H9 (cell line): ENCODE data around the gene CPLX4. TPM values are rescaled to one million over a fixed set of nuclear protein-coding genes. Genes with fewer than 3 reads are reported as not detected.

Experiments
- DNase-seq: peaks from one replicate; pipeline ENCODE4 v3.0.0-alpha.2; 2017
- H2AFZ ChIP-seq: one replicate; pipeline ENCODE4 v1.6.1; 2013; ENCODE audit warnings: mild to moderate bottlenecking, low read length, control low read depth, moderate library complexity
- H2AK5ac ChIP-seq: 2 replicates; pipeline ENCODE4 v1.6.1; 2013; ENCODE audit warnings: low read length, control low read depth, mixed read lengths; ENCODE audit not compliant: insufficient read length
- H2BK120ac ChIP-seq: one replicate; pipeline ENCODE4 v1.6.1; 2013; ENCODE audit warnings: low read depth, mild to moderate bottlenecking, low read length, control low read depth, inconsistent platforms; ENCODE audit not compliant: poor library complexity, severe bottlenecking
- H2BK12ac ChIP-seq: 2 replicates; pipeline ENCODE4 v1.6.1; 2013; ENCODE audit warnings: low read length, control low read depth, mixed read lengths, low read depth; ENCODE audit not compliant: insufficient read length
- H2BK15ac ChIP-seq: 2 replicates; pipeline ENCODE4 v1.6.1; 2013; ENCODE audit warnings: low read depth, low read length, control low read depth
- H2BK20ac ChIP-seq: one replicate; pipeline ENCODE4 v1.6.1; 2013; ENCODE audit warnings: low read depth, mild to moderate bottlenecking, low read length, control low read depth, inconsistent platforms; ENCODE audit not compliant: poor library complexity, severe bottlenecking
- H2BK5ac ChIP-seq: 2 replicates; pipeline ENCODE4 v1.6.1; 2013; ENCODE audit warnings: low read length, control low read depth, mixed read lengths; ENCODE audit not compliant: insufficient read length
- H3K14ac ChIP-seq: 2 replicates; pipeline ENCODE4 v1.6.1; 2013; ENCODE audit warnings: low read length, control low read depth; ENCODE audit not compliant: insufficient read depth
- H3K18ac ChIP-seq: 2 replicates; pipeline ENCODE4 v1.6.1; 2013; ENCODE audit warnings: low read depth, mild to moderate bottlenecking, mixed read lengths, low read length, control low read depth; ENCODE audit not compliant: insufficient read length
- H3K23ac ChIP-seq: 2 replicates; pipeline ENCODE4 v1.6.1; 2013; ENCODE audit warnings: low read length, control low read depth, mixed read lengths, low read depth; ENCODE audit not compliant: insufficient read length
- H3K23me2 ChIP-seq: 2 replicates; pipeline ENCODE4 v1.6.1; 2013; ENCODE audit warnings: low read depth, mild to moderate bottlenecking, mixed read lengths, low read length, control low read depth; ENCODE audit not compliant: insufficient read length, poor library complexity, severe bottlenecking
- H3K27ac ChIP-seq: 2 replicates; pipeline ENCODE4 v1.5.1; 2013; ENCODE audit warnings: low read length, control low read depth, mixed read lengths, low read depth; ENCODE audit not compliant: insufficient read length
- H3K27me3 ChIP-seq: 2 replicates; pipeline ENCODE4 v1.6.1; 2013; ENCODE audit warnings: low read length, control low read depth, inconsistent platforms; ENCODE audit not compliant: insufficient read depth
- H3K4ac ChIP-seq: 2 replicates; pipeline ENCODE4 v1.6.1; 2013; ENCODE audit warnings: low read depth, mild to moderate bottlenecking, control low read depth, inconsistent platforms, low read length, moderate library complexity
- H3K4me1 ChIP-seq: 2 replicates; pipeline ENCODE4 v1.6.1; 2013; ENCODE audit warnings: low read length, control low read depth, inconsistent platforms; ENCODE audit not compliant: insufficient read depth
- H3K4me2 ChIP-seq: 2 replicates; pipeline ENCODE4 v1.6.1; 2013; ENCODE audit warnings: low read length, control low read depth, mixed read lengths; ENCODE audit not compliant: insufficient read length, insufficient read depth
- H3K56ac ChIP-seq: 2 replicates; pipeline ENCODE4 v1.6.1; 2013; ENCODE audit warnings: low read depth, mild to moderate bottlenecking, mixed read lengths, low read length, control low read depth; ENCODE audit not compliant: insufficient read length
- H3K79me1 ChIP-seq: 2 replicates; pipeline ENCODE4 v1.6.1; 2013; ENCODE audit warnings: low read depth, mild to moderate bottlenecking, moderate library complexity, low read length, control low read depth, inconsistent platforms; ENCODE audit not compliant: insufficient read depth, poor library complexity, severe bottlenecking
- H3K79me2 ChIP-seq: 2 replicates; pipeline ENCODE4 v1.6.1; 2013; ENCODE audit warnings: low read length, control low read depth, inconsistent platforms; ENCODE audit not compliant: insufficient read depth
- H3K9ac ChIP-seq: 2 replicates; pipeline ENCODE4 v1.6.1; 2013; ENCODE audit warnings: low read length, control low read depth, mixed read lengths; ENCODE audit not compliant: insufficient read length; ENCODE audit errors: extremely low read depth
- H3K9me3 ChIP-seq: one replicate; pipeline ENCODE4 v1.6.1; 2013; ENCODE audit warnings: low read depth, low read length, inconsistent platforms; ENCODE audit not compliant: control insufficient read depth
- H3T11ph ChIP-seq: one replicate; pipeline ENCODE4 v1.6.1; 2013; ENCODE audit warnings: mild to moderate bottlenecking, low read length, control low read depth, inconsistent platforms
- H4K20me1 ChIP-seq: one replicate; pipeline ENCODE4 v1.6.1; 2013; ENCODE audit not compliant: control insufficient read depth, insufficient read length, insufficient read depth
- H4K5ac ChIP-seq: 2 replicates; pipeline ENCODE4 v1.6.1; 2013; ENCODE audit warnings: low read depth, mild to moderate bottlenecking, mixed read lengths, low read length, control low read depth; ENCODE audit not compliant: insufficient read length
- H4K8ac ChIP-seq: replicated peaks from 2 replicates; pipeline ENCODE4 v1.6.1; 2013; ENCODE audit warnings: low read length, control low read depth, mixed read lengths, low read depth; ENCODE audit not compliant: insufficient read length
- H4K91ac ChIP-seq: 2 replicates; pipeline ENCODE4 v1.6.1; 2013; ENCODE audit warnings: low read depth, mild to moderate bottlenecking, moderate library complexity, mixed read lengths, low read length, control low read depth; ENCODE audit not compliant: insufficient read length
- H3K27ac Mint-ChIP-seq, 3 experiments: 2 replicates in 2 of 3; 3 replicates in 1 of 3; pipeline ENCODE4 v1.8.0; 2020 to 2021; ENCODE audit warnings: mixed read lengths in 3 of 3, mild to moderate bottlenecking in 1 of 3, moderate library complexity in 1 of 3
- H3K27me3 Mint-ChIP-seq: 2 replicates; pipeline ENCODE4 v1.8.0; 2021; ENCODE audit warnings: low read depth, mild to moderate bottlenecking, moderate library complexity, mixed read lengths
- H3K36me3 Mint-ChIP-seq, 3 experiments: 2 replicates in 2 of 3; 3 replicates in 1 of 3; pipeline ENCODE4 v1.8.0; 2020 to 2021; ENCODE audit warnings: low read depth in 3 of 3, mixed read lengths in 3 of 3; ENCODE audit not compliant: insufficient read depth in 1 of 3
- H3K4me1 Mint-ChIP-seq, 2 experiments: 2 replicates each; pipeline ENCODE4 v1.8.0; 2020; ENCODE audit warnings: mixed read lengths in 2 of 2
- H3K4me3 Mint-ChIP-seq, 2 experiments: 2 replicates in 1 of 2; 3 replicates in 1 of 2; pipeline ENCODE4 v1.8.0; 2020 to 2021; ENCODE audit warnings: mild to moderate bottlenecking in 2 of 2, mixed read lengths in 2 of 2, moderate library complexity in 1 of 2
- H3K9me3 Mint-ChIP-seq, 2 experiments: 2 replicates in 1 of 2; 3 replicates in 1 of 2; pipeline ENCODE4 v1.8.0; 2020; ENCODE audit warnings: mild to moderate bottlenecking in 2 of 2, mixed read lengths in 2 of 2, moderate library complexity in 1 of 2
- WGBS: extraction: QIAGEN DNeasy Blood & Tissue Kit; methylation state at CpG from one replicate; pipeline ENCODE4 v1.1.7; 2013; ENCODE audit warnings: missing lambda C conversion rate, low lambda C conversion rate, mixed read lengths; ENCODE audit not compliant: insufficient read length; ENCODE audit errors: extremely low coverage; 5-methylcytosine and 5-hydroxymethylcytosine counted together
- total RNA-seq: library from RNA; stranded (reverse); gene quantifications from 2 replicates; pipeline ENCODE4 v1.2.1, GENCODE V29; 2021
- TF ChIP-seq, protein P1 (sequence below): fragments of 200-600 bp; sonication (generic); conservative IDR thresholded peaks from 3 replicates; pipeline ENCODE4 v1.8.0; 2021; ENCODE audit warnings: antibody characterized with exemption, mild to moderate bottlenecking

Gene CPLX4
- total RNA-seq, 1 experiment from 2014 or later = not detected

- peak within 1 kb of the TSS; percentile 63 to 92 for H3K4me3 Mint-ChIP-seq
- H4K91ac ChIP-seq = no peak within 1 kb of the TSS
- H2AFZ ChIP-seq = no peak within 1 kb of the TSS
- no peak within 1 kb of the TSS for H2AK5ac ChIP-seq
- no peaks in the 10 kb centered on the region for H3K79me1 ChIP-seq
- TF ChIP-seq, protein P1, sequence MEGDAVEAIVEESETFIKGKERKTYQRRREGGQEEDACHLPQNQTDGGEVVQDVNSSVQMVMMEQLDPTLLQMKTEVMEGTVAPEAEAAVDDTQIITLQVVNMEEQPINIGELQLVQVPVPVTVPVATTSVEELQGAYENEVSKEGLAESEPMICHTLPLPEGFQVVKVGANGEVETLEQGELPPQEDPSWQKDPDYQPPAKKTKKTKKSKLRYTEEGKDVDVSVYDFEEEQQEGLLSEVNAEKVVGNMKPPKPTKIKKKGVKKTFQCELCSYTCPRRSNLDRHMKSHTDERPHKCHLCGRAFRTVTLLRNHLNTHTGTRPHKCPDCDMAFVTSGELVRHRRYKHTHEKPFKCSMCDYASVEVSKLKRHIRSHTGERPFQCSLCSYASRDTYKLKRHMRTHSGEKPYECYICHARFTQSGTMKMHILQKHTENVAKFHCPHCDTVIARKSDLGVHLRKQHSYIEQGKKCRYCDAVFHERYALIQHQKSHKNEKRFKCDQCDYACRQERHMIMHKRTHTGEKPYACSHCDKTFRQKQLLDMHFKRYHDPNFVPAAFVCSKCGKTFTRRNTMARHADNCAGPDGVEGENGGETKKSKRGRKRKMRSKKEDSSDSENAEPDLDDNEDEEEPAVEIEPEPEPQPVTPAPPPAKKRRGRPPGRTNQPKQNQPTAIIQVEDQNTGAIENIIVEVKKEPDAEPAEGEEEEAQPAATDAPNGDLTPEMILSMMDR = peak; percentile 75
- peak within 1 kb of the TSS; percentile 50 for H3K4me2 ChIP-seq
- H3K27ac ChIP-seq = no peak within 1 kb of the TSS
- peaks cover 72% of the 10 kb centered on the region for H3K27me3 ChIP-seq
- H3K36me3 Mint-ChIP-seq = no peaks in the 10 kb centered on the region
- no peak within 1 kb of the TSS for H3T11ph ChIP-seq
- WGBS = no CpG with 5 or more reads among the region's 88 CpGs
- no peaks in the 10 kb centered on the region for H3K9me3 ChIP-seq
- peaks cover 0 to 5% of the 10 kb centered on the region in 2 experiments; a peak in 1 of 5 replicates for H3K9me3 Mint-ChIP-seq
- no peak within 1 kb of the TSS for H2BK15ac ChIP-seq
- H3K56ac ChIP-seq = no peak within 1 kb of the TSS
- H3K18ac ChIP-seq = no peak within 1 kb of the TSS
- H4K8ac ChIP-seq = no peak within 1 kb of the TSS
- no peak within 1 kb of the TSS for H2BK12ac ChIP-seq
- H2BK20ac ChIP-seq = no peak within 1 kb of the TSS
- H3K14ac ChIP-seq = no peak within 1 kb of the TSS
- H3K27ac Mint-ChIP-seq = no peak within 1 kb of the TSS
- no peak within 1 kb of the TSS for H4K5ac ChIP-seq
- peaks cover 35 to 41% of the 10 kb centered on the region in 2 experiments for H3K4me1 Mint-ChIP-seq
- no peak within 1 kb of the TSS for H3K4ac ChIP-seq
- peaks cover 97% of the 10 kb centered on the region for H3K27me3 Mint-ChIP-seq
- H3K23me2 ChIP-seq = peaks cover 18% of the 10 kb centered on the region
- H3K4me1 ChIP-seq = no peaks in the 10 kb centered on the region
- no peaks in the 10 kb centered on the region for H3K79me2 ChIP-seq
- no peak within 1 kb of the TSS for H2BK5ac ChIP-seq
- H3K23ac ChIP-seq = no peak within 1 kb of the TSS
- peak; percentile 92 for DNase-seq
- H3K9ac ChIP-seq = no peak within 1 kb of the TSS
- no peak within 1 kb of the TSS for H2BK120ac ChIP-seq
- H4K20me1 ChIP-seq = no peaks in the 10 kb centered on the region
These were observed 45.3 kb downstream of the CPLX4 start, which contains the start of gene RAX for GRCh38 chr18:59272891-59273758. Gene RAX, minus strand, starts transcription at chr18:59273454. Its CDS starts 248 bp downstream, at chr18:59273206.
